GM12874 (cell line): Measurements from ENCODE around the gene TRAF5.

ENCODE experiments used
- CTCF ChIP-seq: IDR thresholded peaks from 2 replicates; pipeline ENCODE4 v1.5.1; 2011; ENCODE audit warnings: low read depth, mild to moderate bottlenecking, control low read depth, low read length, moderate library complexity; ENCODE audit not compliant: insufficient read depth

The TRAF5 gene

GRCh38 chr1:211328866-211329475 lies 2.3 kb downstream of the TRAF5 start:
- TF ChIP-seq CTCF, result no peak

- TF ChIP-seq CTCF, result no peak
Observed at GRCh38 chr1:211329764-211330201, 3.1 kb downstream of the TRAF5 start.

- no peak for TF ChIP-seq CTCF
Observed at GRCh38 chr1:211330282-211330936, 3.8 kb downstream of the TRAF5 start.

- no peak for TF ChIP-seq CTCF
Observed at GRCh38 chr1:211331011-211331709, 4.5 kb downstream of the TRAF5 start.

GRCh38 chr1:211332036-211332616 lies 5.5 kb downstream of the TRAF5 start:
- TF ChIP-seq CTCF, result no peak

- TF ChIP-seq CTCF, result no peak
Observed at GRCh38 chr1:211332830-211333229, 6.2 kb downstream of the TRAF5 start.

GRCh38 chr1:211333906-211334305 lies 7.3 kb downstream of the TRAF5 start:
- no peak for TF ChIP-seq CTCF
